ENCODE measurements around the gene L3MBTL2.

DNA sequence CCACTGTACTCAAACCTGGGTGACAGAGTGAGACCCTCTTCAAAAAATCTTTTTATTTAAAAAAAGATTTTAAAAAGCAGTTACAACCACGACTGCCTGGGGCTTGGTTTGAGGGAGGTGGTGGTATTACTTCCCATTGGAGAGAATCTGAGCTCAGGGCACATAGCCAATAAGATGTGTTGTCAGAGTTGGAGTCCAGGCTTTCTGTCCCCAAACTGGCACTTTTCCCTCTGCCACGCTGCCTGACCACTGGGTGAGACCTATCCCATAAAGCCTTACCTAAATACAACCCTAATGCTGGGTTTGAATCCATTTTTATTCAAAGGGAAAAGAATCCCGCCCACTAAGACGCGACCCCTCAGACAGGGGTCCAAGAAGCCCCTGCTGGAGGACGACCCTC, 24.1 kb downstream of the L3MBTL2 start:
- TF ChIP-seq, protein P1, sequence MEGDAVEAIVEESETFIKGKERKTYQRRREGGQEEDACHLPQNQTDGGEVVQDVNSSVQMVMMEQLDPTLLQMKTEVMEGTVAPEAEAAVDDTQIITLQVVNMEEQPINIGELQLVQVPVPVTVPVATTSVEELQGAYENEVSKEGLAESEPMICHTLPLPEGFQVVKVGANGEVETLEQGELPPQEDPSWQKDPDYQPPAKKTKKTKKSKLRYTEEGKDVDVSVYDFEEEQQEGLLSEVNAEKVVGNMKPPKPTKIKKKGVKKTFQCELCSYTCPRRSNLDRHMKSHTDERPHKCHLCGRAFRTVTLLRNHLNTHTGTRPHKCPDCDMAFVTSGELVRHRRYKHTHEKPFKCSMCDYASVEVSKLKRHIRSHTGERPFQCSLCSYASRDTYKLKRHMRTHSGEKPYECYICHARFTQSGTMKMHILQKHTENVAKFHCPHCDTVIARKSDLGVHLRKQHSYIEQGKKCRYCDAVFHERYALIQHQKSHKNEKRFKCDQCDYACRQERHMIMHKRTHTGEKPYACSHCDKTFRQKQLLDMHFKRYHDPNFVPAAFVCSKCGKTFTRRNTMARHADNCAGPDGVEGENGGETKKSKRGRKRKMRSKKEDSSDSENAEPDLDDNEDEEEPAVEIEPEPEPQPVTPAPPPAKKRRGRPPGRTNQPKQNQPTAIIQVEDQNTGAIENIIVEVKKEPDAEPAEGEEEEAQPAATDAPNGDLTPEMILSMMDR (IDR thresholded peaks at IDR 0.05): no peak
- no peak for TF ChIP-seq POLR2A (IDR thresholded peaks at IDR 0.05)
